Upper lobe of left lung (tissue), 4 donors: Measurements from ENCODE around the gene GOLGA6L10.

Experiments used
- CTCF ChIP-seq, 6 experiments: fragments of 450-650 bp in 4 of 6; fragments of 200-600 bp in 2 of 6; sonication (generic) in 2 of 6; IDR thresholded peaks; one replicate each; pipeline ENCODE4 v1.5.1; 2016 to 2019; ENCODE audit warnings: antibody characterized with exemption in 6 of 6
- POLR2A ChIP-seq, 4 donors: fragments of 450-650 bp; IDR thresholded peaks; one replicate each; pipeline ENCODE4 v1.5.1; 2016 to 2017; ENCODE audit warnings: antibody characterized with exemption in 4 of 4, mild to moderate bottlenecking in 2 of 4
- POLR2AphosphoS5 ChIP-seq, 2 donors: sonication (generic); formaldehyde crosslinking; IDR thresholded peaks; one replicate each; pipeline ENCODE4 v1.5.1; 2017; ENCODE audit warnings: antibody characterized with exemption in 2 of 2

DNA sequence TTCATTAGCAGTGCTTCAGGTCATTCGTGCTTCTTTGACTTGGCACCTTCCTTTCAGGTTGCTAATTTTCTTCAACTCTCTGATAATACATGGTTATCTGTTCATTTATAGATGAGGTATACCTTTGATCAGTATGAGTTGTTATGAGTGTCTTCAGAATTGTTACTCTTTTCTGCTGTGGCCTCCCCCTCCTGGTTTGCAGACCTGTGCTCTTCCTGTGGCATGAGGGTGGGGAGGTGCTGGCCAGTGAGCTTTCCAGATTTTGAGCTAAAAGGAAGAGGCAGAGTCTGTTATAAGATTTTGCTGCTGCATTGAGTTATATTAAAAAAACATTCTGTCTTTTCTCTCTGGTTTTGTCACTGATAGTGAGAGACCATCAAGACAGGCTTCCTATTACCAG lies 49.5 kb upstream of the GOLGA6L10 start:
- TF ChIP-seq CTCF (IDR thresholded peaks at IDR 0.05) (no peak), POLR2AphosphoS5 (IDR thresholded peaks at IDR 0.05) (no peak), POLR2A (IDR thresholded peaks at IDR 0.05) (no peak)
